ENCODE results near the gene SOD2.

DNA sequence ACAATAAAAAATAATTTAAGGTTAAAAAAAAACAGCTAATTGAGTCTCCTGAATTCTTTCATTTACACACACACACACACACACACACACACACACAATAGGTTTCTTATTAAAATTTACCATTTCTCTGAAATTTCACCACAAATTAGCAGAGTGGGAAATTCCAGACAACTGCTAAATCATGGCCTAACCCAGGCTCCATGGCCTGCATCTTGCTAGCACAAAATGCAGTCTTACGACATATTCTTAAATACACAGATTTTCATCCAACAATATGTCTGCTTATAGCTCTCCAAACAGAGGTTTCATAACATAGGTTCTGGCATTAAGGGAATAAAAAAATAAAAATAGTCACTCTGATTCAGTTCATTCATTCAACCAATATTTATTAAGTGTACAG, 46.9 kb downstream of the SOD2 start:
- TF ChIP-seq POLR2A (IDR thresholded peaks at IDR 0.05) = no peak
- TF ChIP-seq, protein P1, sequence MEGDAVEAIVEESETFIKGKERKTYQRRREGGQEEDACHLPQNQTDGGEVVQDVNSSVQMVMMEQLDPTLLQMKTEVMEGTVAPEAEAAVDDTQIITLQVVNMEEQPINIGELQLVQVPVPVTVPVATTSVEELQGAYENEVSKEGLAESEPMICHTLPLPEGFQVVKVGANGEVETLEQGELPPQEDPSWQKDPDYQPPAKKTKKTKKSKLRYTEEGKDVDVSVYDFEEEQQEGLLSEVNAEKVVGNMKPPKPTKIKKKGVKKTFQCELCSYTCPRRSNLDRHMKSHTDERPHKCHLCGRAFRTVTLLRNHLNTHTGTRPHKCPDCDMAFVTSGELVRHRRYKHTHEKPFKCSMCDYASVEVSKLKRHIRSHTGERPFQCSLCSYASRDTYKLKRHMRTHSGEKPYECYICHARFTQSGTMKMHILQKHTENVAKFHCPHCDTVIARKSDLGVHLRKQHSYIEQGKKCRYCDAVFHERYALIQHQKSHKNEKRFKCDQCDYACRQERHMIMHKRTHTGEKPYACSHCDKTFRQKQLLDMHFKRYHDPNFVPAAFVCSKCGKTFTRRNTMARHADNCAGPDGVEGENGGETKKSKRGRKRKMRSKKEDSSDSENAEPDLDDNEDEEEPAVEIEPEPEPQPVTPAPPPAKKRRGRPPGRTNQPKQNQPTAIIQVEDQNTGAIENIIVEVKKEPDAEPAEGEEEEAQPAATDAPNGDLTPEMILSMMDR (IDR thresholded peaks at IDR 0.05) = no peak
